Measurements from ENCODE around the gene DONSON. TPM values are rescaled to one million over a fixed set of nuclear protein-coding genes. Genes with fewer than 3 reads are reported as not detected.

DONSON gene
- total RNA-seq, 1 experiment from 2014 or later, result 29.2 TPM

- no peaks in the 10 kb centered on the region for H4K20me1 ChIP-seq (ENCODE audit: low read length)
- ChIA-PET CTCF (interaction anchor here (0.6 to 1.9 kb wide), 2 partner anchors 18 to 381 kb away, joined by 3 to 36 read pairs; no protein-coding TSS in a partner anchor), POLR2A (ENCODE audit: unreplicated experiment) (interaction anchor here (0.5 to 1.0 kb wide), 4 partner anchors 18 to 108 kb away, joined by 4 to 24 read pairs (median 6); partner anchors contain the start of gene TMEM50B)
- H3K27me3 ChIP-seq (ENCODE audit: low read length), result no peaks in the 10 kb centered on the region
- peak overlapping the region; percentile 91 for H3K4me2 ChIP-seq (ENCODE audit: low read length)
- BruUV-seq (replicated peaks), result TSS peak; percentile 37
- H3K36me3 ChIP-seq (ENCODE audit: low read depth, low read length), result peaks cover 20% of the 10 kb centered on the region
- intact Hi-C loops (cut with micrococcal nuclease), result loop anchor here (2.0 to 5.0 kb wide), 3 partner anchors 19 to 109 kb away; partner anchors contain the start of genes GART, SON and TMEM50B
- peaks cover 36% of the 10 kb centered on the region for H3K79me2 ChIP-seq (ENCODE audit: low read length)
- peaks cover 25% of the 10 kb centered on the region for H3K4me1 ChIP-seq (ENCODE audit: insufficient read depth, low read length)
- peaks cover 8% of the 10 kb centered on the region for H3F3A ChIP-seq (ENCODE audit: low read length, unreplicated experiment)
- H3K27ac ChIP-seq (ENCODE audit: low read length), result peak overlapping the region; percentile 22; the same call in 1 of the 2 replicates
- H3K9me3 ChIP-seq (ENCODE audit: low read length), result no peaks in the 10 kb centered on the region
- ATAC-seq (peak; percentile 16), DNase-seq (peak; percentile 26)
- H3K9ac ChIP-seq (ENCODE audit: low read length), result peak overlapping the region; percentile 95
- peak overlapping the region; percentile 97 for H2AFZ ChIP-seq (ENCODE audit: low read length)
- H3K4me3 ChIP-seq (ENCODE audit: low read length), result peak overlapping the region; percentile 98
- no peaks in the 10 kb centered on the region for H3K9me2 ChIP-seq (replicated peaks; ENCODE audit: low read length)
- TF ChIP-seq, protein P1, sequence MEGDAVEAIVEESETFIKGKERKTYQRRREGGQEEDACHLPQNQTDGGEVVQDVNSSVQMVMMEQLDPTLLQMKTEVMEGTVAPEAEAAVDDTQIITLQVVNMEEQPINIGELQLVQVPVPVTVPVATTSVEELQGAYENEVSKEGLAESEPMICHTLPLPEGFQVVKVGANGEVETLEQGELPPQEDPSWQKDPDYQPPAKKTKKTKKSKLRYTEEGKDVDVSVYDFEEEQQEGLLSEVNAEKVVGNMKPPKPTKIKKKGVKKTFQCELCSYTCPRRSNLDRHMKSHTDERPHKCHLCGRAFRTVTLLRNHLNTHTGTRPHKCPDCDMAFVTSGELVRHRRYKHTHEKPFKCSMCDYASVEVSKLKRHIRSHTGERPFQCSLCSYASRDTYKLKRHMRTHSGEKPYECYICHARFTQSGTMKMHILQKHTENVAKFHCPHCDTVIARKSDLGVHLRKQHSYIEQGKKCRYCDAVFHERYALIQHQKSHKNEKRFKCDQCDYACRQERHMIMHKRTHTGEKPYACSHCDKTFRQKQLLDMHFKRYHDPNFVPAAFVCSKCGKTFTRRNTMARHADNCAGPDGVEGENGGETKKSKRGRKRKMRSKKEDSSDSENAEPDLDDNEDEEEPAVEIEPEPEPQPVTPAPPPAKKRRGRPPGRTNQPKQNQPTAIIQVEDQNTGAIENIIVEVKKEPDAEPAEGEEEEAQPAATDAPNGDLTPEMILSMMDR (conservative IDR thresholded peaks at IDR 0.05; ENCODE audit: low read depth, low read length), result no peak
- TF ChIP-seq EZH2phosphoT487 (IDR thresholded peaks at IDR 0.05; ENCODE audit: borderline replicate concordance, low read length) (no peak), EZH2 (IDR thresholded peaks at IDR 0.05; ENCODE audit: low read length, unreplicated experiment) (no peak)
These were observed 546 bp downstream of the DONSON start for GRCh38 chr21:33587792-33588484.

DNA sequence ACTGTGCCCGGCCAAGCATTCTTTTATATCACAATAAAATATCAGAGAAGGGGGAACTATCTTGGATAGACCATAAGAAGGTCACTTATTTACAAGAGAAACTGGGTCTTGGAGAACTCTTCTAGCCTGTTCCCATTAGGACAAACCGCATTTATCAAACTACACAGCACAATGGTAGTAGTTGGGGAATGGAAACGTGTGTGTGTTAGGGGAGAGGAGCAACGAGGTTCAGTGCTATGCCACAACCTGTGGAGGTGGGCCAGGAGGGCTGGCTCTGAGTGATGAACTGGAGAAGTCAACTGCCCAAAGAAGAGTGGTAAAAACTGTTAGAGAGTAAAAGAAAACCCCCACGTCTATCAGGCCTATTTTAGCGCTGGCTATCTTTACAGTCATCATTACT, 1.6 kb downstream of the DONSON start:
- Histone ChIP-seq H3K9me3 (ENCODE audit: low read length) (no peaks in the 10 kb centered on the region), H3K4me3 (ENCODE audit: low read length) (peak overlapping the region; percentile 98), H3K9me2 (replicated peaks; ENCODE audit: low read length) (no peaks in the 10 kb centered on the region), H3K4me2 (ENCODE audit: low read length) (peak overlapping the region; percentile 91), H2AFZ (ENCODE audit: low read length) (peak overlapping the region; percentile 97; the same call in 1 of the 2 replicates), H3K9ac (ENCODE audit: low read length) (peak overlapping the region; percentile 95; the same call in 1 of the 2 replicates), H3K36me3 (ENCODE audit: low read depth, low read length) (peaks cover 20% of the 10 kb centered on the region), H3K27me3 (ENCODE audit: low read length) (no peaks in the 10 kb centered on the region), H3F3A (ENCODE audit: low read length, unreplicated experiment) (peaks cover 8% of the 10 kb centered on the region), H3K27ac (ENCODE audit: low read length) (no peak overlapping the region), H4K20me1 (ENCODE audit: low read length) (no peaks in the 10 kb centered on the region), H3K4me1 (ENCODE audit: insufficient read depth, low read length) (peaks cover 25% of the 10 kb centered on the region), H3K79me2 (ENCODE audit: low read length) (peaks cover 36% of the 10 kb centered on the region)
- ChIA-PET CTCF (no interaction called here), POLR2A (ENCODE audit: unreplicated experiment) (no interaction called here)
- no peak for DNase-seq
- TF ChIP-seq EZH2 (IDR thresholded peaks at IDR 0.05; ENCODE audit: low read length, unreplicated experiment) (no peak), EZH2phosphoT487 (IDR thresholded peaks at IDR 0.05; ENCODE audit: borderline replicate concordance, low read length) (no peak)
- TF ChIP-seq, protein P1 (conservative IDR thresholded peaks at IDR 0.05; ENCODE audit: low read depth, low read length), result no peak
- no TSS peak for BruUV-seq (replicated peaks)
- intact Hi-C loops (cut with micrococcal nuclease), result loop anchor here (5.0 kb wide), 1 partner anchor 45 kb away; the partner anchor contains the start of genes GART and SON
- no peak for ATAC-seq

GRCh38 chr21:33584455-33584854, 4.0 kb downstream of the DONSON start:
- Histone ChIP-seq H3K27ac (ENCODE audit: low read length) (no peak overlapping the region), H2AFZ (ENCODE audit: low read length) (no peak overlapping the region), H4K20me1 (ENCODE audit: low read length) (no peaks in the 10 kb centered on the region), H3K9me3 (ENCODE audit: low read length) (no peaks in the 10 kb centered on the region), H3K9ac (ENCODE audit: low read length) (no peak overlapping the region), H3K79me2 (ENCODE audit: low read length) (peaks cover 36% of the 10 kb centered on the region), H3K36me3 (ENCODE audit: low read depth, low read length) (peaks cover 29% of the 10 kb centered on the region), H3K4me1 (ENCODE audit: insufficient read depth, low read length) (peaks cover 23% of the 10 kb centered on the region), H3K4me2 (ENCODE audit: low read length) (no peak overlapping the region), H3K4me3 (ENCODE audit: low read length) (no peak overlapping the region), H3K27me3 (ENCODE audit: low read length) (no peaks in the 10 kb centered on the region), H3K9me2 (replicated peaks; ENCODE audit: low read length) (no peaks in the 10 kb centered on the region), H3F3A (ENCODE audit: low read length, unreplicated experiment) (peaks cover 8% of the 10 kb centered on the region)
- ChIA-PET CTCF (no interaction called here), POLR2A (ENCODE audit: unreplicated experiment) (interaction anchor here (0.6 kb wide), 1 partner anchor 42 kb away, joined by 5 read pairs; the partner anchor contains the start of gene GART)
- no peak for DNase-seq
- intact Hi-C loops (cut with micrococcal nuclease), result no loop called here
- TF ChIP-seq EZH2phosphoT487 (IDR thresholded peaks at IDR 0.05; ENCODE audit: borderline replicate concordance, low read length), result no peak
- TF ChIP-seq, protein P1 (conservative IDR thresholded peaks at IDR 0.05; ENCODE audit: low read depth, low read length), result no peak
- TF ChIP-seq EZH2 (IDR thresholded peaks at IDR 0.05; ENCODE audit: low read length, unreplicated experiment), result no peak
- no peak for ATAC-seq
- no TSS peak for BruUV-seq (replicated peaks)
